HG02678 (cell line): ENCODE measurements around the gene COL27A1.

Experiments used
- ATAC-seq: cut with Tn5 transposase; IDR thresholded peaks from one replicate; pipeline ENCODE4 v1.9.1; 2021; ENCODE audit warnings: mild to moderate bottlenecking, moderate library complexity; ENCODE audit not compliant: unreplicated experiment

Gene COL27A1

GRCh38 chr9:114141553-114142402 lies 13.6 kb upstream of the COL27A1 start:
- ATAC-seq, result no peak

GRCh38 chr9:114143234-114143633 lies 12.1 kb upstream of the COL27A1 start:
- no peak for ATAC-seq

- ATAC-seq, result no peak
Measured at GRCh38 chr9:114146735-114147134, 8.6 kb upstream of the COL27A1 start.

- ATAC-seq, result no peak
Measured at GRCh38 chr9:114149181-114149580, 6.2 kb upstream of the COL27A1 start.

- no peak for ATAC-seq
Measured at GRCh38 chr9:114149765-114150340, 5.5 kb upstream of the COL27A1 start.

GRCh38 chr9:114150608-114151007 lies 4.7 kb upstream of the COL27A1 start:
- no peak for ATAC-seq

GRCh38 chr9:114151426-114151956 lies 3.8 kb upstream of the COL27A1 start:
- no peak for ATAC-seq

GRCh38 chr9:114153761-114154599 lies 1.4 kb upstream of the COL27A1 start:
- ATAC-seq, result no peak

- no peak for ATAC-seq
Measured at GRCh38 chr9:114154600-114155102, 686 bp upstream of the COL27A1 start.

GRCh38 chr9:114155995-114156656 lies 789 bp downstream of the COL27A1 start:
- no peak for ATAC-seq

- no peak for ATAC-seq
Measured at GRCh38 chr9:114156657-114157421, 1.5 kb downstream of the COL27A1 start.

- no peak for ATAC-seq
Measured at GRCh38 chr9:114157516-114158176, 2.3 kb downstream of the COL27A1 start.

GRCh38 chr9:114158482-114159130 lies 3.3 kb downstream of the COL27A1 start:
- ATAC-seq, result no peak

- ATAC-seq, result no peak
Measured at GRCh38 chr9:114159691-114160090, 4.4 kb downstream of the COL27A1 start.

- no peak for ATAC-seq
Measured at GRCh38 chr9:114161513-114161912, 6.2 kb downstream of the COL27A1 start.

- no peak for ATAC-seq
Measured at GRCh38 chr9:114163517-114163951, 8.2 kb downstream of the COL27A1 start.

- ATAC-seq, result no peak
Measured at GRCh38 chr9:114164191-114164794, 9.0 kb downstream of the COL27A1 start.

- no peak for ATAC-seq
Measured at GRCh38 chr9:114165407-114166102, 10.2 kb downstream of the COL27A1 start.
